K562 (cell line): ENCODE results near the gene GABRB1. TPM values are rescaled to one million over a fixed set of nuclear protein-coding genes. Genes with fewer than 3 reads are reported as not detected.

Experiments
- ATAC-seq: fragments of 200-7000 bp; cut with Tn5 transposase; 3 replicates; pipeline ENCODE4 v1.9.1; 2020; ENCODE audit warnings: moderate library complexity
- BruUV-seq: library from RNA; stranded (reverse); fragments of 400-500 nt; replicated peaks from 2 replicates; lab custom pipeline; 2021; lab: Mats Ljungman, UMichigan
- CTCF ChIA-PET: fragments of 300-600 bp; formaldehyde crosslinking; extraction: SDS; loops from one replicate; lab custom pipeline; 2021; ENCODE audit warnings: low intra/inter-chr PET ratio; lab: Yijun Ruan, JAX
- POLR2A ChIA-PET: fragments of 300-600, 350-650 bp; sonication (Branson Sonifier 250); formaldehyde crosslinking; extraction: SDS; loops from one replicate; lab custom pipeline; 2021; ENCODE audit warnings: antibody characterized with exemption, inconsistent platforms; lab: Yijun Ruan, JAX
- DNase-seq, 4 experiments: peaks; one replicate each; pipeline versions ENCODE4 v3.0.0 to v3.0.0-alpha.2; 2011 to 2018; ENCODE audit warnings: low spot score in 3 of 4, mixed read lengths in 3 of 4; ENCODE audit errors: extremely low read depth in 1 of 4
- FAIRE-seq: peaks from 2 replicates; lab custom pipeline; 2011; peaks lifted over from hg19 to GRCh38; lab: Jason Lieb, UNC
- H2AFZ ChIP-seq: 2 replicates; pipeline ENCODE4 v1.6.0; 2011; ENCODE audit warnings: low read depth, low read length, control low read depth, inconsistent platforms
- H3K27ac ChIP-seq: fragments of 200-600 bp; 3 replicates; pipeline ENCODE4 v1.8.0; 2011; ENCODE audit warnings: low read depth, mild to moderate bottlenecking, control low read depth, inconsistent platforms, low read length, moderate library complexity, mixed read lengths; ENCODE audit errors: extremely low read depth
- H3K27me3 ChIP-seq, 2 experiments: fragments of 300-600 bp in 1 of 2; 2 replicates in 1 of 2; 3 replicates in 1 of 2; pipeline versions ENCODE4 v1.6.0 to v1.8.0; 2011; ENCODE audit warnings: inconsistent platforms in 2 of 2, low read length in 2 of 2, mild to moderate bottlenecking in 1 of 2, mixed read lengths in 1 of 2, moderate library complexity in 1 of 2; ENCODE audit not compliant: control insufficient read depth in 2 of 2, insufficient read depth in 2 of 2
- H3K36me3 ChIP-seq: fragments of 300-600 bp; 3 replicates; pipeline ENCODE4 v1.8.0; 2011; ENCODE audit warnings: mild to moderate bottlenecking, low read length, inconsistent platforms; ENCODE audit not compliant: control insufficient read depth, insufficient read depth
- H3K4me1 ChIP-seq, 2 experiments: fragments of 200-600 bp in 1 of 2; replicated peaks in 1 of 2; 2 replicates in 1 of 2; 3 replicates in 1 of 2; pipeline versions ENCODE4 v1.5.1 to v1.8.0; 2011; ENCODE audit warnings: inconsistent platforms in 2 of 2, low read length in 2 of 2, mild to moderate bottlenecking in 1 of 2, mixed read lengths in 1 of 2, moderate library complexity in 1 of 2; ENCODE audit not compliant: control insufficient read depth in 2 of 2, insufficient read depth in 2 of 2
- H3K4me2 ChIP-seq: 2 replicates; pipeline ENCODE4 v1.6.1; 2011; ENCODE audit warnings: low read length, control low read depth, inconsistent platforms, mixed read lengths; ENCODE audit not compliant: insufficient read depth
- H3K4me3 ChIP-seq: fragments of 200-600 bp; sonication (generic), shearing (Covaris generic); 2 replicates; pipeline ENCODE4 v1.5.1; 2016; ENCODE audit warnings: control low read depth, inconsistent platforms
- H3K79me2 ChIP-seq: fragments of 200-600 bp; 3 replicates; pipeline ENCODE4 v1.8.0; 2011; ENCODE audit warnings: low read length, inconsistent platforms; ENCODE audit not compliant: control insufficient read depth, insufficient read depth
- H3K9ac ChIP-seq, 2 experiments: 2 replicates each; pipeline versions ENCODE4 v1.6.0 to v1.6.1; 2011; ENCODE audit warnings: low read depth in 2 of 2, low read length in 2 of 2, control low read depth in 1 of 2, inconsistent platforms in 1 of 2, mild to moderate bottlenecking in 1 of 2, mixed read lengths in 1 of 2; ENCODE audit not compliant: insufficient read depth in 1 of 2
- H3K9me1 ChIP-seq: one replicate; pipeline ENCODE4 v1.6.0; 2011; ENCODE audit warnings: inconsistent platforms, mild to moderate bottlenecking, low read length, moderate library complexity; ENCODE audit not compliant: control insufficient read depth, insufficient read depth
- H3K9me3 ChIP-seq: replicated peaks from 2 replicates; pipeline ENCODE4 v1.5.1; 2011; ENCODE audit warnings: low read depth, low read length, inconsistent platforms; ENCODE audit not compliant: control insufficient read depth, insufficient read depth
- H4K20me1 ChIP-seq: replicated peaks from 2 replicates; pipeline ENCODE4 v1.6.1; 2011; ENCODE audit warnings: low read length, inconsistent platforms, mixed read lengths; ENCODE audit not compliant: control insufficient read depth, insufficient read depth
- ATF3 ChIP-seq, 2 experiments: fragments of 450-650 bp in 1 of 2; sonication (generic) in 1 of 2; formaldehyde crosslinking in 1 of 2; IDR thresholded peaks in 1 of 2; conservative IDR thresholded peaks in 1 of 2; 2 replicates each; pipeline versions ENCODE4 v1.6.1 to v1.8.1; 2016 to 2023; ENCODE audit warnings: mild to moderate bottlenecking in 2 of 2, moderate library complexity in 2 of 2, inconsistent platforms in 1 of 2, missing genetic modification reagents in 1 of 2
- CCAR2 ChIP-seq: fragments of 200-400 bp; formaldehyde crosslinking; IDR thresholded peaks from 2 replicates; pipeline ENCODE4 v1.6.1; 2017; ENCODE audit warnings: mild to moderate bottlenecking, low read depth, low read length
- ERF ChIP-seq: fragments of 450-650 bp; formaldehyde crosslinking; IDR thresholded peaks from 2 replicates; pipeline ENCODE4 v1.4.0; 2020; ENCODE audit warnings: mild to moderate bottlenecking, mixed read lengths
- ILK ChIP-seq: fragments of 450-650 bp; IDR thresholded peaks from 2 replicates; pipeline ENCODE4 v1.6.1; 2016; ENCODE audit warnings: missing genetic modification characterization, low read depth, mild to moderate bottlenecking, missing compliant biosample characterization, moderate library complexity, borderline replicate concordance
- MAFF ChIP-seq: IDR thresholded peaks from 2 replicates; pipeline ENCODE4 v1.6.1; 2012; ENCODE audit warnings: low read length, improper control_type of control experiment
- NEUROD1 ChIP-seq: fragments of 150-350 bp; IDR thresholded peaks from 2 replicates; pipeline ENCODE4 v1.6.1; 2014; ENCODE audit warnings: borderline replicate concordance, low read length, low read depth; ENCODE audit not compliant: partially characterized antibody
- SIRT6 ChIP-seq: IDR thresholded peaks from one replicate; pipeline ENCODE4 v1.6.1; 2012; ENCODE audit warnings: low read depth, mild to moderate bottlenecking, control low read depth, inconsistent platforms, low read length, moderate library complexity
- TRIM24 ChIP-seq, 2 experiments: fragments of 450-650 bp; IDR thresholded peaks; 2 replicates each; pipeline ENCODE4 v1.6.1; 2016
- ZNF584 ChIP-seq: fragments of 200-800 bp; sonication (Bioruptor generic); IDR thresholded peaks from 2 replicates; pipeline ENCODE4 v1.6.1; 2016; ENCODE audit warnings: low read depth, mild to moderate bottlenecking, missing genetic modification characterization, missing compliant biosample characterization
- ZNF740 ChIP-seq, 3 experiments: fragments of 200-800 bp in 1 of 3; sonication (Bioruptor generic) in 1 of 3; sonication (generic) in 1 of 3; formaldehyde crosslinking in 1 of 3; IDR thresholded peaks; 2 replicates each; pipeline versions ENCODE4 v1.6.1 to v1.8.0; 2016 to 2022; ENCODE audit warnings: mild to moderate bottlenecking in 2 of 3, missing compliant biosample characterization in 2 of 3, missing genetic modification characterization in 2 of 3, missing genetic modification reagents in 1 of 3
- ZNF79 ChIP-seq: fragments of 250-450 bp; sonication (Bioruptor Pico); IDR thresholded peaks from 2 replicates; pipeline ENCODE4 v1.4.0; 2020; ENCODE audit warnings: low read depth, mild to moderate bottlenecking, moderate library complexity
- ZSCAN32 ChIP-seq: fragments of 450-650 bp; formaldehyde crosslinking; IDR thresholded peaks from 2 replicates; pipeline ENCODE4 v1.4.0; 2020; ENCODE audit warnings: mild to moderate bottlenecking, moderate library complexity
- WGBS: fragments of 100-300 bp; shearing (Covaris generic); methylation state at CpG from one replicate; pipeline ENCODE4 v1.1.6; 2016; ENCODE audit warnings: low coverage, mixed read lengths; ENCODE audit not compliant: insufficient coverage; ENCODE audit errors: missing lambda C conversion rate; 5-methylcytosine and 5-hydroxymethylcytosine counted together
- in situ Hi-C: fragments of 300-500 bp; cut with MboI; formaldehyde crosslinking; loops from 4 replicates; pipeline ENCODE4 v1.15.0; 2018; ENCODE audit warnings: inconsistent platforms, mixed read lengths
- intact Hi-C: fragments of 100-400 bp; cut with micrococcal nuclease; formaldehyde crosslinking; loops from 2 replicates; pipeline ENCODE4 v1.14.2; 2022
- polyA plus RNA-seq, 8 experiments: library from polyadenylated mRNA; depleted of rRNA in 4 of 8; stranded (reverse) in 5 of 8; unstranded in 3 of 8; fragments of >200 nt; fragmentation: Nextera tagmentation in 2 of 8; fragmentation: Illumina TruSeq in 1 of 8; extraction: Ambion mirVana in 2 of 8; extraction: Trizol in 1 of 8; gene quantifications; 2 replicates each; pipeline versions ENCODE4 v1.2.1 to v1.2.3, GENCODE V29; 2011 to 2014; ENCODE audit warnings: inconsistent platforms in 1 of 8, missing spikeins in 1 of 8
- total RNA-seq, 7 experiments: library from RNA; depleted of rRNA in 6 of 7; stranded (reverse); fragments of >200 nt in 6 of 7; fragmentation: Illumina TruSeq in 2 of 7; extraction: Trizol in 2 of 7; gene quantifications; 2 replicates each; pipeline versions ENCODE4 v1.2.1 to v1.2.3, GENCODE V29; 2011 to 2021; ENCODE audit warnings: low replicate concordance in 1 of 7

GABRB1 gene
- total and polyA plus RNA-seq, 9 of the 15 experiments (the other 6 are each of a cell fraction or from before 2014, with no cell fraction given), result not detected

- POLR2A ChIA-PET, result interaction anchor here (0.7 to 1.2 kb wide), 2 partner anchors 39 to 182 kb away, joined by 3 read pairs; no protein-coding TSS in a partner anchor
- intact Hi-C loops, result no loop called here
- no peak for TF ChIP-seq SIRT6
- TF ChIP-seq MAFF, result no peak
- no peak for TF ChIP-seq ZSCAN32 (CRISPR knock-in tag)
- no peak for TF ChIP-seq ZNF740 (CRISPR knock-in tag; IDR thresholded peaks at IDR 0.05)
- TF ChIP-seq ZNF740 (tag; IDR thresholded peaks at IDR 0.05), result no peak
- TF ChIP-seq NEUROD1, result no peak
- no peak for TF ChIP-seq ERF (CRISPR knock-in tag)
- TF ChIP-seq CCAR2, result no peak
- TF ChIP-seq ZNF79 (CRISPR knock-in tag), result no peak
- TF ChIP-seq ILK (tag), result no peak
- no peak for TF ChIP-seq ATF3 (IDR thresholded peaks at IDR 0.05)
- no peak for TF ChIP-seq ATF3 (CRISPR knock-in tag; conservative IDR thresholded peaks at IDR 0.05)
- TF ChIP-seq TRIM24 (IDR thresholded peaks at IDR 0.05), result no peak
- TF ChIP-seq ZNF584 (CRISPR knock-in tag), result no peak
Observed at GRCh38 chr4:47359891-47360290, 328.5 kb downstream of the GABRB1 start.

More at GRCh38 chr4:47359891-47360290, 328.5 kb downstream of the GABRB1 start:
- H4K20me1 ChIP-seq, result no peaks in the 10 kb centered on the region
- ATAC-seq (no peak), DNase-seq (no peak), FAIRE-seq (no peak)
- WGBS, result 0% methylated on average over 4 of the region's 4 CpGs
- no TSS peak for BruUV-seq
- no peaks in the 10 kb centered on the region for H3K27me3 ChIP-seq
- no peaks in the 10 kb centered on the region for H3K36me3 ChIP-seq
- in situ Hi-C loops, result no loop called here
- no peaks in the 10 kb centered on the region for H3K9me1 ChIP-seq
- no peak overlapping the region for H3K9ac ChIP-seq
- no peak overlapping the region for H3K4me3 ChIP-seq
- no peaks in the 10 kb centered on the region for H3K79me2 ChIP-seq
- no peaks in the 10 kb centered on the region for H3K4me1 ChIP-seq
- no peaks in the 10 kb centered on the region for H3K9me3 ChIP-seq
- no peak overlapping the region for H2AFZ ChIP-seq
- no peak overlapping the region for H3K4me2 ChIP-seq
- no peak overlapping the region for H3K27ac ChIP-seq
- CTCF ChIA-PET, result no interaction called here
